Lower lobe of right lung (tissue), 2 donors: Measurements from ENCODE around the gene PAK4. TPM values are rescaled to one million over a fixed set of nuclear protein-coding genes. Genes with fewer than 3 reads are reported as not detected.

Experiments used
- ATAC-seq, 2 donors: fragments of 200-7000 bp; cut with Tn5 transposase; one replicate each; pipeline ENCODE4 v1.9.1; 2020 to 2022; ENCODE audit warnings: mild to moderate bottlenecking in 2 of 2, moderate library complexity in 2 of 2
- DNase-seq: peaks from one replicate; pipeline ENCODE4 v3.0.0-alpha.2; 2020
- H3K27ac ChIP-seq: fragments of 200-600 bp; one replicate; pipeline ENCODE4 v1.8.0; 2022
- H3K27me3 ChIP-seq: fragments of 200-600 bp; one replicate; pipeline ENCODE4 v1.8.0; 2022; ENCODE audit warnings: low read depth
- H3K36me3 ChIP-seq: fragments of 200-600 bp; one replicate; pipeline ENCODE4 v1.8.0; 2022; ENCODE audit warnings: mild to moderate bottlenecking
- H3K4me1 ChIP-seq: fragments of 200-600 bp; one replicate; pipeline ENCODE4 v1.8.0; 2022
- H3K4me3 ChIP-seq: fragments of 200-600 bp; one replicate; pipeline ENCODE4 v1.8.0; 2022; ENCODE audit warnings: mild to moderate bottlenecking
- H3K9me3 ChIP-seq: fragments of 200-600 bp; one replicate; pipeline ENCODE4 v1.8.0; 2022
- CTCF ChIP-seq: fragments of 200-600 bp; IDR thresholded peaks from one replicate; pipeline ENCODE4 v1.8.0; 2022; ENCODE audit warnings: antibody characterized with exemption, mild to moderate bottlenecking
- intact Hi-C: fragments of 100-400 bp; cut with DNase I; formaldehyde crosslinking; loops from one replicate; pipeline ENCODE4 v1.11.0; 2022
- total RNA-seq: library from RNA; stranded (reverse); fragmentation: NEBNext Ultra II Directional; extraction: Animal tissue kit (Norgen Biotek cat#: 25700); gene quantifications from one replicate; pipeline ENCODE4 v1.2.1, GENCODE V29; 2021
- donor health status: DM: no; HTN: yes; CAD: no; lungs with severe emphysema.

PAK4 gene
- total RNA-seq, 1 donor from 2014 or later, result 73.0 TPM

DNA sequence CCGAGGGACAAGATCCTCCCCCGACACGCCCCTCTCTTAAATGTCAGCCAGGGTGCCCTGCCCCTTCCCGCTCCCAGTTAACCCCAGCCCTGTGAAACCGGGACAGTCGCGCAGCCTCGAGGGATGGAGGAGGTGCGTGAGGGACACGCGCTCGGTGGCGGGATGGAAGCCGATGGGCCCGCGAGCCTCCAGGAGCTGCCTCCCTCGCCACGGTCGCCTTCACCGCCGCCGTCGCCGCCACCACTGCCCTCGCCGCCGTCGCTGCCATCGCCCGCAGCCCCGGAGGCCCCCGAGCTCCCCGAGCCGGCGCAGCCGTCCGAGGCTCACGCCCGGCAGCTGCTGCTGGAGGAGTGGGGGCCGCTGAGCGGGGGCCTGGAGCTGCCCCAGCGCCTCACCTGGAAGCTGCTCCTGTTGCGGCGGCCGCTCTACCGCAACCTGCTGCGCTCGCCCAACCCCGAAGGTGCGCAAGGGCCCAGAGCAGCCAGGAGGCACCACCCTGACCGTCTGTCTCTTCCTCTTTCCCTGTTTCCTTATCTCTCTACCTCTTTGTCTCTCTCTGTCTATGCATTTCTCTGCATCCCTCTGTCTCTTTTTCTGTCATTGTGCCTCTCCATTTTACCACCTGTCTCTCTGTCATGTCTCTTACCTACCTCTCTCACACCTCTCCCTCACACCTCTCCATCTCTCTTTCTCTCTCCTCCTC is 71.4 kb downstream of the PAK4 start, which contains the start of gene NCCRP1:
Gene NCCRP1, plus strand, starts transcription at position 105 of the 703 bp plus-strand sequence. Its CDS starts 19 bp downstream, at position 124.
- no peak for TF ChIP-seq CTCF
- no peak for ATAC-seq
- H3K4me1 ChIP-seq, result peaks cover 11% of the 10 kb centered on the region
- no peaks in the 10 kb centered on the region for H3K9me3 ChIP-seq
- no peaks in the 10 kb centered on the region for H3K36me3 ChIP-seq
- no peak within 1 kb of the TSS for H3K4me3 ChIP-seq
- intact Hi-C loops, result no loop called here
- H3K27ac ChIP-seq, result no peak within 1 kb of the TSS
- peaks cover 53% of the 10 kb centered on the region for H3K27me3 ChIP-seq
- DNase-seq, result no peak

- no peak overlapping the region for H3K4me3 ChIP-seq
- H3K27ac ChIP-seq, result no peak overlapping the region
- intact Hi-C loops, result no loop called here
- no peaks in the 10 kb centered on the region for H3K9me3 ChIP-seq
- peaks cover 61% of the 10 kb centered on the region for H3K27me3 ChIP-seq
- TF ChIP-seq CTCF, result no peak
- ATAC-seq (no peak), DNase-seq (no peak)
- H3K4me1 ChIP-seq, result peaks cover 11% of the 10 kb centered on the region
- H3K36me3 ChIP-seq, result no peaks in the 10 kb centered on the region
These were observed 72.2 kb downstream of the PAK4 start for GRCh38 chr19:39197808-39198207.

- Histone ChIP-seq H3K27ac (no peak overlapping the region), H3K4me1 (peaks cover 11% of the 10 kb centered on the region), H3K9me3 (no peaks in the 10 kb centered on the region), H3K27me3 (peaks cover 70% of the 10 kb centered on the region), H3K4me3 (no peak overlapping the region), H3K36me3 (no peaks in the 10 kb centered on the region)
- peak in 1 of 2 donors; percentile 15 for ATAC-seq
- intact Hi-C loops, result no loop called here
- no peak for DNase-seq
- no peak for TF ChIP-seq CTCF
These were observed 73.4 kb downstream of the PAK4 start for GRCh38 chr19:39199025-39199424.

GRCh38 chr19:39200066-39200802 is 74.6 kb downstream of the PAK4 start:
- intact Hi-C loops, result no loop called here
- no peak for TF ChIP-seq CTCF
- Histone ChIP-seq H3K4me3 (no peak overlapping the region), H3K27me3 (peaks cover 73% of the 10 kb centered on the region), H3K9me3 (no peaks in the 10 kb centered on the region), H3K27ac (no peak overlapping the region), H3K4me1 (peaks cover 11% of the 10 kb centered on the region), H3K36me3 (no peaks in the 10 kb centered on the region)
- DNase-seq, result no peak
- ATAC-seq, result no peak

DNA sequence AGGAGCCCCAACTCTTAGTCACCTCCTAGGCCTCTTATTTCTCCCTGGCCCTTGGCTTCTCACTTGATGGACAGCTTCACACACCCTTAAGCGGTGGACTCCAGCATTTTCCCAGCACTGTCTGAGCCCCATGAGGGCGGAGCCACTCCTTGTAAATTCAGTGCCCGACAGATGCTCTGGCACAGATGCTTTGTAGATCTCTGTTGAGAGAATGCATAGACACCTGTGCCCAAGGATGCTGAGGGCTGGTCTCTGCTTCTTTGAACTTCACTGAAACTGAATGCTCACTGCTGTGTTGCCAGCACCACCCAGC is 75.2 kb downstream of the PAK4 start:
- ATAC-seq (no peak), DNase-seq (no peak)
- no peak overlapping the region for H3K4me3 ChIP-seq
- no peak for TF ChIP-seq CTCF
- peaks cover 71% of the 10 kb centered on the region for H3K27me3 ChIP-seq
- intact Hi-C loops, result no loop called here
- no peak overlapping the region for H3K27ac ChIP-seq
- H3K9me3 ChIP-seq, result no peaks in the 10 kb centered on the region
- H3K36me3 ChIP-seq, result no peaks in the 10 kb centered on the region
- peaks cover 11% of the 10 kb centered on the region for H3K4me1 ChIP-seq
